Measurements from ENCODE around the gene CPS1. TPM values are rescaled to one million over a fixed set of nuclear protein-coding genes. Genes with fewer than 3 reads are reported as not detected.

CPS1 gene
- total RNA-seq = 1 to 10 TPM in 1 of 2 experiments, under 1 TPM in 1; 0.96 to 1.3 TPM

DNA sequence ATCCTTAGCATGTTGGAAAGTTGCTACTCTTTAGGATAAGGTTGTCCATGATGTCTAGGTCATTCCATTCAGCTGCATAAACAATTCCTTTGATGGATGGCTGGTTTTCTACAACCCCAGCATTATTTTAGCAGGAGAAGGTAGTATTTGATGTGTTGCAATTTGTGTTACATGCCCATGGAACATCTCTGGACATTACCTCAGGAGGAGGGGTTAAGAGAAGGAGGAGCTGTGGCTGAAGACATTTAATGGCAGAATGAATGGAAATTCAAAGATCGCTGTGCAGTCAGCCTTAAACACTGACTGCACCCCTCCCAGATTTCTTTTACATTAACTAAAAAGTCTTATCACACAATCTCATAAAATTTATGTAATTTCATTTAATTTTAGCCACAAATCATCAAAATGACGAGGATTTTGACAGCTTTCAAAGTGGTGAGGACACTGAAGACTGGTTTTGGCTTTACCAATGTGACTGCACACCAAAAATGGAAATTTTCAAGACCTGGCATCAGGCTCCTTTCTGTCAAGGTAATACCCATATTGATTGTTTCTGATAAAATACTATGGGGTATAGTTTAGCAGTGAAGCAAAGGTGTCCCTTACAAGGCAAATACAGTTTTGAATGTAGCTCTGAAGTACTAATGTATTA lies at the start of gene CPS1:
Gene CPS1 (plus strand): TSS at position 271 of the 652 bp plus-strand sequence. CDS start 135 bp downstream, at position 406.
- H3K36me3 Mint-ChIP-seq = no peaks in the 10 kb centered on the region
- no peak within 1 kb of the TSS for H3K27ac Mint-ChIP-seq
- no peak within 1 kb of the TSS for H3K4me3 Mint-ChIP-seq
- CTCF ChIA-PET = no interaction called here
- no peaks in the 10 kb centered on the region for H3K9me3 Mint-ChIP-seq (ENCODE audit: low read depth)
- DNase-seq (no peak), ATAC-seq (no peak)
- peaks cover 6% of the 10 kb centered on the region for H3K27me3 Mint-ChIP-seq
- no peaks in the 10 kb centered on the region for H3K4me1 Mint-ChIP-seq

- no peak for DNase-seq
- Mint-ChIP-seq H3K4me3 (no peak overlapping the region), H3K36me3 (peaks cover 1% of the 10 kb centered on the region), H3K27ac (no peak overlapping the region), H3K27me3 (peaks cover 25% of the 10 kb centered on the region), H3K4me1 (peaks cover 4% of the 10 kb centered on the region), H3K9me3 (ENCODE audit: low read depth) (peaks cover 2% of the 10 kb centered on the region)
- CTCF ChIA-PET = no interaction called here
- ATAC-seq = no peak
Measured at GRCh38 chr2:210515911-210516310, 40.5 kb upstream of the CPS1 start.

DNA sequence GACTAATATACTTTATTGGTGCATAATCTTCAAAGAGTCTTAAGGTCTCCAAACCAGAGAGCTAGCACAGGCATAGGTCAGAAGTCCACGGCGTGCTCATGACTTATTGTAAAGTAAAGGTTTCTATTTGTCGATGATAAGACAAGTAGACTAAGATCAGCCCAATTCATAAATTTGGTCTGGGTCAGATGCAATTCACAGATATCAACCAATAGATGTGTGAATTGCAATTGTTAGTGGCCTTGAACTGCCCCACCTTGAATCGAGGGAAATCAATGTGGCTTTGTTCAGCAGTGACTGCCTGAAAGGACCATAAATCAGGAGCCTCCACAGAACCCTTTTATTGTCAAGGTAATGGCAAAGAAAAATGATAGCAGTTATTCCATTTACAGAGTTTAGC lies 39.1 kb upstream of the CPS1 start:
- CTCF ChIA-PET = interaction anchor here (1.3 kb wide), 1 partner anchor 13 kb away, joined by 3 read pairs; no protein-coding TSS in a partner anchor
- ATAC-seq (no peak), DNase-seq (no peak)
- H3K36me3 Mint-ChIP-seq = peaks cover 1% of the 10 kb centered on the region
- peaks cover 25% of the 10 kb centered on the region for H3K27me3 Mint-ChIP-seq
- H3K4me3 Mint-ChIP-seq = no peak overlapping the region
- peaks cover 2% of the 10 kb centered on the region for H3K9me3 Mint-ChIP-seq (ENCODE audit: low read depth)
- H3K4me1 Mint-ChIP-seq = peaks cover 4% of the 10 kb centered on the region
- H3K27ac Mint-ChIP-seq = no peak overlapping the region

DNA sequence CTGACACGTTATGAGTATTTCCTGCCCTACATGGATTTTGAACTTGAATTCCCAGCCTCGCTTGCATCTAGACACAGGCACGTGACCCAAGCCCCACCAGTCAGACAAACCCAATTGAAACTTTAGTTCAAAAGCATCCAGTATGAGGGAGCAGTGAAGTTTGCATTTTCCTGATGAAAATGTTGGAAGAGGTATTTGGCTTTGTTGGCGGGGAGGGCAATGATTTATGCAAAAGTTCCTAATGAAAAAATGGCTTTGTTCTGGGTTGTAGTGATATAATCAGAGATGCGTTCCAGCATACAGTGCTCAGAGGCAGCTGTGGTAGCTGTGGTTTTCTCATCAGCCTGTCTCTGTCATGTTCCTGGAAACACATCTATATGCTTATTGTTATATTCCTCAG lies 36.8 kb upstream of the CPS1 start:
- H3K27ac Mint-ChIP-seq = no peak overlapping the region
- H3K9me3 Mint-ChIP-seq (ENCODE audit: low read depth) = peaks cover under 1% of the 10 kb centered on the region
- peaks cover 4% of the 10 kb centered on the region for H3K4me1 Mint-ChIP-seq
- CTCF ChIA-PET = no interaction called here
- peaks cover 1% of the 10 kb centered on the region for H3K36me3 Mint-ChIP-seq
- DNase-seq (no peak), ATAC-seq (no peak)
- no peak overlapping the region for H3K4me3 Mint-ChIP-seq
- H3K27me3 Mint-ChIP-seq = peaks cover 23% of the 10 kb centered on the region

GRCh38 chr2:210522399-210522798 lies 34.0 kb upstream of the CPS1 start:
- Mint-ChIP-seq H3K27ac (no peak overlapping the region), H3K4me1 (peaks cover 4% of the 10 kb centered on the region), H3K27me3 (peaks cover 10% of the 10 kb centered on the region), H3K9me3 (ENCODE audit: low read depth) (no peaks in the 10 kb centered on the region), H3K4me3 (no peak overlapping the region), H3K36me3 (peaks cover 1% of the 10 kb centered on the region)
- DNase-seq (no peak), ATAC-seq (no peak)
- CTCF ChIA-PET = no interaction called here

GRCh38 chr2:210523650-210524289 lies 32.6 kb upstream of the CPS1 start:
- peaks cover 4% of the 10 kb centered on the region for H3K4me1 Mint-ChIP-seq
- H3K27me3 Mint-ChIP-seq = peaks cover 10% of the 10 kb centered on the region
- H3K9me3 Mint-ChIP-seq (ENCODE audit: low read depth) = no peaks in the 10 kb centered on the region
- H3K36me3 Mint-ChIP-seq = peaks cover 1% of the 10 kb centered on the region
- no peak for DNase-seq
- ATAC-seq = no peak
- CTCF ChIA-PET = no interaction called here
- H3K27ac Mint-ChIP-seq = no peak overlapping the region
- no peak overlapping the region for H3K4me3 Mint-ChIP-seq

GRCh38 chr2:210524533-210524932 lies 31.9 kb upstream of the CPS1 start:
- DNase-seq = no peak
- Mint-ChIP-seq H3K27ac (no peak overlapping the region), H3K4me3 (no peak overlapping the region), H3K36me3 (peaks cover 1% of the 10 kb centered on the region), H3K4me1 (peaks cover 2% of the 10 kb centered on the region), H3K9me3 (ENCODE audit: low read depth) (no peaks in the 10 kb centered on the region), H3K27me3 (peaks cover 10% of the 10 kb centered on the region)
- CTCF ChIA-PET = no interaction called here
- ATAC-seq = no peak

DNA sequence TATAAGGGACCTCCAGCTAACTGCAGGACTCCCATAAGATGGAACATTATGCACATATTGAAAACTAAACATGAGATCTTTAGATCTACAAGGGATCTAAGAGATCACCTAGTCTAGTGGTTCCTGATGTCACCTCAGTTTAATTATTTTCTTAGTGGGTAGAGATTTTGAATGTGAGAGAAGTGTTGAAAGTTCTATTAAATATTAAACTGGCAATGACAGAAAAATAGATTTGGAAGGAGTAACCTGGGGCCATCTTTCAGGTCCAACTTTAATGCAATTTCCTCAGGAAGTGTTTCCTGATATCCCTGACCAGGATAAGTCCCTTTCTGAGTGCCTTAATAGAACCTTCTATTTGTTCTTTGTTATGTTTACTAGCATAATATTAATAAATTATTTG lies 29.1 kb upstream of the CPS1 start:
- Mint-ChIP-seq H3K36me3 (no peaks in the 10 kb centered on the region), H3K4me1 (no peaks in the 10 kb centered on the region), H3K27me3 (peaks cover 10% of the 10 kb centered on the region), H3K9me3 (ENCODE audit: low read depth) (no peaks in the 10 kb centered on the region), H3K4me3 (no peak overlapping the region), H3K27ac (no peak overlapping the region)
- DNase-seq (no peak), ATAC-seq (no peak)
- CTCF ChIA-PET = no interaction called here

GRCh38 chr2:210528716-210529115 lies 27.7 kb upstream of the CPS1 start:
- no peaks in the 10 kb centered on the region for H3K36me3 Mint-ChIP-seq
- ATAC-seq = no peak
- CTCF ChIA-PET = no interaction called here

GRCh38 chr2:210531050-210531449 lies 25.3 kb upstream of the CPS1 start:
- Mint-ChIP-seq H3K36me3 (no peaks in the 10 kb centered on the region), H3K4me1 (no peaks in the 10 kb centered on the region), H3K27me3 (peaks cover 2% of the 10 kb centered on the region), H3K27ac (no peak overlapping the region), H3K9me3 (ENCODE audit: low read depth) (no peaks in the 10 kb centered on the region), H3K4me3 (no peak overlapping the region)
- CTCF ChIA-PET = no interaction called here
- DNase-seq = no peak
- no peak for ATAC-seq

More at GRCh38 chr2:210528716-210529115, 27.7 kb upstream of the CPS1 start:
- peaks cover 8% of the 10 kb centered on the region for H3K27me3 Mint-ChIP-seq
- no peak overlapping the region for H3K27ac Mint-ChIP-seq
- H3K9me3 Mint-ChIP-seq (ENCODE audit: low read depth) = no peaks in the 10 kb centered on the region
- DNase-seq = no peak
- H3K4me1 Mint-ChIP-seq = no peaks in the 10 kb centered on the region
- no peak overlapping the region for H3K4me3 Mint-ChIP-seq

DNA sequence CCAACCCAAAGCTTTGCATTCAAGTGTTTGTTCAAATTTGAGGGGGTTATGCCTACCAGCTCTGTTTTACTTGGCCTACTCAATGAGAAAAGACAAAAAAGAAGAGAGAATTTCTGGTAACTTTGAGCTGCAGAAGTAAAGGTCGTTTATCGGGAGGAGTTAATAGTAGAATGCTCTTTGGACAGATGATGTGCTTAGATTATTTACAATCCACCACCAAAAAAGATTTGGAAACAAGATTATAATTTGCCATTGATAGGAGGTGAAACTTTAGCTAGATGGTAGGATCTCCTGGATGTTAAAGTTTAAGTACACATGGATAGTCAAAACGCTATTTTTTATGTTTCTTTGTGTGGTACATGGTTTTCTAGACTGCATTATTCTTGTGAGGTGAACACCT lies 24.9 kb upstream of the CPS1 start:
- no peaks in the 10 kb centered on the region for H3K4me1 Mint-ChIP-seq
- H3K27me3 Mint-ChIP-seq = peaks cover 2% of the 10 kb centered on the region
- DNase-seq (no peak), ATAC-seq (no peak)
- H3K4me3 Mint-ChIP-seq = no peak overlapping the region
- no peaks in the 10 kb centered on the region for H3K9me3 Mint-ChIP-seq (ENCODE audit: low read depth)
- CTCF ChIA-PET = no interaction called here
- H3K36me3 Mint-ChIP-seq = no peaks in the 10 kb centered on the region
- H3K27ac Mint-ChIP-seq = no peak overlapping the region

GRCh38 chr2:210533389-210533788 lies 23.0 kb upstream of the CPS1 start:
- CTCF ChIA-PET = no interaction called here
- Mint-ChIP-seq H3K36me3 (no peaks in the 10 kb centered on the region), H3K27ac (no peak overlapping the region), H3K4me1 (no peaks in the 10 kb centered on the region), H3K9me3 (ENCODE audit: low read depth) (no peaks in the 10 kb centered on the region), H3K4me3 (no peak overlapping the region), H3K27me3 (peaks cover 2% of the 10 kb centered on the region)
- DNase-seq (no peak), ATAC-seq (no peak)

DNA sequence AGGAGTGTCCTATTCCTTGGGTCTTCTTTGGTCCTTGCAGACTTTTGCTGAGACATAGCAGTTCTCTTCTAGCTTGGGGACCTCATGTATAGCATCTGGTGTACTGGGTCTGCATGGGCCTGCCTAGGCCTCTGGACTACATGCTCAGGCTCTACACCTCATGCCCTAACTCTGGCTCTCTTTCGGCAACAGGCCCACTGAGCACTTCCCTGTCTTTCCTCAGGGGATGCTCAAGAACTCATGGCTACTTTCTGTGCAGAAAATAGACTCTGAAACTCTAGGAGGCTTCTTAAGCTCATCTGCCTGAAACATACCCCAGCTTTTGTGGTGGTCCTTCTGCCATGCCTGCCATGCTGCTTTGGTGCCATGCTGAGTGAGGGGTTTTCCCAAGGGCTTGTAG lies 21.5 kb upstream of the CPS1 start:
- ATAC-seq (no peak), DNase-seq (no peak)
- CTCF ChIA-PET = no interaction called here
- Mint-ChIP-seq H3K27me3 (peaks cover 1% of the 10 kb centered on the region), H3K9me3 (ENCODE audit: low read depth) (no peaks in the 10 kb centered on the region), H3K4me3 (no peak overlapping the region), H3K4me1 (no peaks in the 10 kb centered on the region), H3K36me3 (no peaks in the 10 kb centered on the region), H3K27ac (no peak overlapping the region)

DNA sequence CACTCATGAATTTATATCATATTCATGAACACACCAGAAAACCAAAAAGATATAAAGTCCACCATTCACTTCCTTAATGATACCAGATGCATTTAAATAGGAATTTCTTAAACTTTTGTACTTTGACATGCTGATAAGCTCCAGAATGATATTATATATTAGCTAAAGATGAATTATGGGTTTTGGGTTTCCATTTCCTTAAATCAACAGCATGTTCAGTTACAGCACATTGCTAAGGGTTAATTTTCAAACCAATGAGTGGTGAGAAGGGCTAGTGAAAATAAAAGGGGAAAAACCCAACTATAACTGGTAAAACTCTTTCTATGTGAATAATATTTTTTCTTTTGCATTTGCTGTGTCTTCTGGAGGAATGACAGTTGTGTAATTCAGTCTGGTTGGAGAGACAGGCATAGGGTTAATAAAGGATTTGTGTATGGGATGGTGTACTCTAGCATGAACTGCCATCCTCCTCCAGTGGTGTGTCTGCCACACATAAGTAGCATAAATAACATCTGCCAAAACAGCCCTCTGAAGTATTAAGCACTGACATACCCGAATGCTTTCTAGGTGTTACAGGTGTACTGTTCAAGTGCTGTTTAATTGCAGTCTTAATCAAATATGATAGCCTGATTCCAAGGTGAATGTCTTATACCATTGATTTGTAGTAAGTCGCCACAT lies 19.3 kb upstream of the CPS1 start:
- H3K9me3 Mint-ChIP-seq (ENCODE audit: low read depth) = no peaks in the 10 kb centered on the region
- no peak for ATAC-seq
- no peaks in the 10 kb centered on the region for H3K4me1 Mint-ChIP-seq
- no peak overlapping the region for H3K27ac Mint-ChIP-seq
- CTCF ChIA-PET = no interaction called here
- DNase-seq = no peak
- peaks cover 5% of the 10 kb centered on the region for H3K27me3 Mint-ChIP-seq
- no peak overlapping the region for H3K4me3 Mint-ChIP-seq
- no peaks in the 10 kb centered on the region for H3K36me3 Mint-ChIP-seq
